Body of pancreas (tissue), 4 donors: ENCODE data around the gene HTRA2. TPM values are rescaled to one million over a fixed set of nuclear protein-coding genes. Genes with fewer than 3 reads are reported as not detected.

Experiments
- ATAC-seq: fragments of 150-250 bp; one replicate; pipeline ENCODE4 v1.9.1; 2016
- DNase-seq, 4 donors: peaks; one replicate each; pipeline ENCODE4 v3.0.0-alpha.2; 2019
- H3K27ac ChIP-seq, 4 donors: fragments of 200-600 bp; sonication (generic); 1 replicate in 3 of 4; 2 replicates in 1 of 4; pipeline versions ENCODE4 v1.5.1 to v1.6.1; 2016 to 2019; ENCODE audit warnings: mild to moderate bottlenecking in 1 of 4, mixed read lengths in 1 of 4, moderate library complexity in 1 of 4
- H3K27me3 ChIP-seq, 2 donors: fragments of 200-600 bp; sonication (generic); one replicate each; pipeline ENCODE4 v1.6.0; 2016; ENCODE audit warnings: mild to moderate bottlenecking in 1 of 2
- H3K36me3 ChIP-seq, 2 donors: fragments of 200-600 bp; sonication (generic); replicated peaks in 1 of 2; 2 replicates each; pipeline ENCODE4 v1.5.1; 2016; ENCODE audit warnings: low read depth in 2 of 2; ENCODE audit not compliant: insufficient read depth in 1 of 2
- H3K4me1 ChIP-seq: fragments of 200-600 bp; sonication (generic); one replicate; pipeline ENCODE4 v1.6.0; 2016
- H3K4me3 ChIP-seq, 2 donors: fragments of 200-600 bp; sonication (generic); 1 replicate in 1 of 2; 2 replicates in 1 of 2; pipeline ENCODE4 v1.5.1; 2016 to 2019
- H3K9me3 ChIP-seq, 3 donors: fragments of 200-600 bp; sonication (generic); 1 replicate in 2 of 3; 2 replicates in 1 of 3; pipeline ENCODE4 v1.5.1; 2016
- CTCF ChIP-seq, 7 experiments: fragments of 450-650 bp in 4 of 7; fragments of 200-600 bp in 3 of 7; sonication (generic) in 3 of 7; IDR thresholded peaks; one replicate each; pipeline ENCODE4 v1.5.1; 2016 to 2019; ENCODE audit warnings: antibody characterized with exemption in 7 of 7
- POLR2A ChIP-seq, 3 donors: fragments of 450-650 bp; IDR thresholded peaks; one replicate each; pipeline ENCODE4 v1.6.1; 2016; ENCODE audit warnings: antibody characterized with exemption in 3 of 3, mild to moderate bottlenecking in 2 of 3
- WGBS, 2 donors: methylation state at CpG; one replicate each; pipeline ENCODE4 v1.1.5; 2017; 5-methylcytosine and 5-hydroxymethylcytosine counted together
- intact Hi-C: fragments of 100-400 bp; cut with DNase I; formaldehyde crosslinking; loops from one replicate; pipeline ENCODE4 v1.15.1; 2023
- total RNA-seq, 2 donors: library from RNA; depleted of rRNA; stranded (reverse); fragments of >200 nt; gene quantifications; one replicate each; pipeline ENCODE4 v1.1.0, GENCODE V29; 2016

The HTRA2 gene
- total RNA-seq, 2 donors from 2014 or later, result 14.3 to 14.5 TPM

GRCh38 chr2:74486141-74486540 lies 43.6 kb upstream of the HTRA2 start:
- Histone ChIP-seq H3K27ac (no peak overlapping the region), H3K4me3 (no peak overlapping the region), H3K36me3 (peaks cover 0 to 7% of the 10 kb centered on the region in 2 donors), H3K9me3 (no peaks in the 10 kb centered on the region), H3K27me3 (no peaks in the 10 kb centered on the region), H3K4me1 (peaks cover 20% of the 10 kb centered on the region)
- TF ChIP-seq CTCF (IDR thresholded peaks at IDR 0.05) (no peak), POLR2A (IDR thresholded peaks at IDR 0.05) (no peak)
- ATAC-seq (no peak), DNase-seq (no peak)
- intact Hi-C loops, result loop anchor here (5.0 kb wide), 1 partner anchor 91 kb away; no protein-coding TSS in a partner anchor
- WGBS, 2 donors, result 68 to 69% methylated on average over 2 of the region's 2 CpGs

- Histone ChIP-seq H3K27ac (no peak overlapping the region), H3K4me3 (no peak overlapping the region), H3K9me3 (no peaks in the 10 kb centered on the region), H3K4me1 (peaks cover 3% of the 10 kb centered on the region), H3K27me3 (no peaks in the 10 kb centered on the region), H3K36me3 (peaks cover 0 to 28% of the 10 kb centered on the region in 2 donors)
- DNase-seq, result no peak
- intact Hi-C loops, result loop anchor here (5.0 kb wide), 1 partner anchor 88 kb away; no protein-coding TSS in a partner anchor
- no peak for TF ChIP-seq POLR2A (IDR thresholded peaks at IDR 0.05)
- TF ChIP-seq CTCF (IDR thresholded peaks at IDR 0.05), result no peak
- 84 to 90% methylated on average over 9 of the region's 9 CpGs for WGBS, 2 donors
- ATAC-seq, result no peak
These were observed 40.9 kb upstream of the HTRA2 start for GRCh38 chr2:74488643-74489481.

- Histone ChIP-seq H3K4me1 (no peaks in the 10 kb centered on the region), H3K36me3 (peaks cover 0 to 28% of the 10 kb centered on the region in 2 donors), H3K27ac (no peak overlapping the region), H3K4me3 (no peak overlapping the region), H3K9me3 (no peaks in the 10 kb centered on the region), H3K27me3 (no peaks in the 10 kb centered on the region)
- intact Hi-C loops, result loop anchor here (5.0 kb wide), 3 partner anchors 37 to 97 kb away; partner anchors contain the start of genes AUP1, DQX1 and HTRA2
- DNase-seq (no peak), ATAC-seq (no peak)
- 94 to 96% methylated on average over 7 to 9 of the region's 9 CpGs for WGBS, 2 donors
- TF ChIP-seq CTCF (IDR thresholded peaks at IDR 0.05), result no peak
- no peak for TF ChIP-seq POLR2A (IDR thresholded peaks at IDR 0.05)
These were observed 39.8 kb upstream of the HTRA2 start for GRCh38 chr2:74489906-74490305.

GRCh38 chr2:74491648-74492544 lies 37.8 kb upstream of the HTRA2 start:
- no peak for ATAC-seq
- intact Hi-C loops, result loop anchor here (5.0 kb wide), 2 partner anchors 35 to 95 kb away; partner anchors contain the start of genes AUP1, DQX1 and HTRA2
- H3K27me3 ChIP-seq, result no peaks in the 10 kb centered on the region
- DNase-seq, result no peak
- no peak overlapping the region for H3K27ac ChIP-seq
- H3K36me3 ChIP-seq, result peaks cover 0 to 28% of the 10 kb centered on the region in 2 donors
- H3K9me3 ChIP-seq, result no peaks in the 10 kb centered on the region
- no peak overlapping the region for H3K4me3 ChIP-seq
- WGBS, 2 donors, result 92 to 97% methylated on average over 8 to 12 of the region's 12 CpGs
- TF ChIP-seq POLR2A (IDR thresholded peaks at IDR 0.05), result no peak
- TF ChIP-seq CTCF (IDR thresholded peaks at IDR 0.05), result no peak
- no peaks in the 10 kb centered on the region for H3K4me1 ChIP-seq
